SU-DHL-6 (cell line): Measurements from ENCODE around the gene TMEM116.
"Not testable (repeated sequence)": the region's sequence is repeated elsewhere in the genome, so short reads cannot be mapped to it uniquely, and the experiment has no call there.

Experiments used
- CTCF ChIP-seq: fragments of 200-600 bp; sonication (generic); IDR thresholded peaks from one replicate; pipeline ENCODE4 v1.5.1; 2017; ENCODE audit warnings: antibody characterized with exemption, mild to moderate bottlenecking, low read length, moderate library complexity; ENCODE audit not compliant: insufficient read depth, poor library complexity, severe bottlenecking
- EZH2phosphoT487 ChIP-seq: fragments of 200-600 bp; sonication (generic), shearing (Covaris generic); conservative IDR thresholded peaks from 2 replicates; pipeline ENCODE4 v1.6.1; 2018; ENCODE audit warnings: mild to moderate bottlenecking, antibody characterized with exemption, low read length, moderate library complexity, mixed read lengths

- TF ChIP-seq CTCF, EZH2phosphoT487: not testable (repeated sequence)
Observed at GRCh38 chr12:111999129-111999528, 13.8 kb downstream of the TMEM116 start.
